Loucy (cell line): Measurements from ENCODE around the gene LOX.

Source experiments
- EZH2phosphoT487 ChIP-seq: fragments of 200-600 bp; IDR thresholded peaks from 2 replicates; pipeline ENCODE4 v1.6.1; 2018; ENCODE audit warnings: antibody characterized with exemption, mild to moderate bottlenecking, moderate library complexity, borderline replicate concordance
- TF ChIP-seq, protein P1 (sequence below): fragments of 200-600 bp; sonication (generic); conservative IDR thresholded peaks from 2 replicates; pipeline ENCODE4 v1.5.1; 2014; ENCODE audit warnings: mild to moderate bottlenecking, antibody characterized with exemption, low read length

DNA sequence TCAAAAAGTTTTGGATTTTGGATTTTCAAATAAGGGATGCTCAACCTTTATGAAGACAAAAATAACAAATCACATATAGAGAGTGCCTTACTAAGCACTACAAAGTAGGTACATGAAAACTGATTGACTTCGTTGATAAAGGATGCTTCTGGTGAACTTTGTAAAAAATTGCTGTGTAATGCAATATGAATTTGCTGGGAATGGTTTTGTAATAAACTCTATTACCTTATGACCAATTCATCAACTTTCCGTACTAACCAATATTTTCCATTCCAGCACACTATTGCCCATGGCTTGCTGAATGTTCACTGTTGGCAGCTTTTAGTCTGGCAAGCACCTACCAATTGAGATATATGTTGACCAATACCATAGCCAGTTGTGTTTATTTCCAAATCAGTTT, 27.9 kb upstream of the LOX start:
- TF ChIP-seq, protein P1, sequence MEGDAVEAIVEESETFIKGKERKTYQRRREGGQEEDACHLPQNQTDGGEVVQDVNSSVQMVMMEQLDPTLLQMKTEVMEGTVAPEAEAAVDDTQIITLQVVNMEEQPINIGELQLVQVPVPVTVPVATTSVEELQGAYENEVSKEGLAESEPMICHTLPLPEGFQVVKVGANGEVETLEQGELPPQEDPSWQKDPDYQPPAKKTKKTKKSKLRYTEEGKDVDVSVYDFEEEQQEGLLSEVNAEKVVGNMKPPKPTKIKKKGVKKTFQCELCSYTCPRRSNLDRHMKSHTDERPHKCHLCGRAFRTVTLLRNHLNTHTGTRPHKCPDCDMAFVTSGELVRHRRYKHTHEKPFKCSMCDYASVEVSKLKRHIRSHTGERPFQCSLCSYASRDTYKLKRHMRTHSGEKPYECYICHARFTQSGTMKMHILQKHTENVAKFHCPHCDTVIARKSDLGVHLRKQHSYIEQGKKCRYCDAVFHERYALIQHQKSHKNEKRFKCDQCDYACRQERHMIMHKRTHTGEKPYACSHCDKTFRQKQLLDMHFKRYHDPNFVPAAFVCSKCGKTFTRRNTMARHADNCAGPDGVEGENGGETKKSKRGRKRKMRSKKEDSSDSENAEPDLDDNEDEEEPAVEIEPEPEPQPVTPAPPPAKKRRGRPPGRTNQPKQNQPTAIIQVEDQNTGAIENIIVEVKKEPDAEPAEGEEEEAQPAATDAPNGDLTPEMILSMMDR, result no peak
- TF ChIP-seq EZH2phosphoT487, result no peak
